GM18861 (cell line): ENCODE data around the gene C2orf76.

Source experiments
- ATAC-seq: cut with Tn5 transposase; IDR thresholded peaks from one replicate; pipeline ENCODE4 v1.9.1; 2021; ENCODE audit not compliant: unreplicated experiment

Gene C2orf76

DNA sequence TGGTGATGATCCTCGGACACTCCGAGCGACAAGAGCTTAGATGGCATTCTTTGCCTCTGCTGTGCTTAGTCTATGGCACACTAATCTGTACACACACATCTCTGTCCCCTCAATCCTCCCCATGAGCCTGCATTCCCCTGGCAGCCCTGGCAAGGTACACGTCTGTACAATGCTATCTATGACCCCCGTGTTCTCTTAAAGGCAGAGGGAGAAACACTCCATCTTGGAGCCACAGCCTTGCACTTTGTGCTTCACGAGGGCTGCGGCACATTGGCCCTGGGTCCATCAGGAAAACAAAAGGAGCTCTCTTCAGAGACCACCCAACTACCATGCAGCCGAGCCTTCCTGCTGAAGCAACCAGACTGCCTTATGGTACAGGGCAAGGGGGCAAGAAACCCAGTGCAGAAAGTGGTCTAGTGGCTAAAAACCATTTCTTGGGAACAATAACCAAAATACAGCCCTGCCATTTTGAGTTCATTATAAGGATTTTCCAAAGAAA is 100.5 kb downstream of the C2orf76 start:
- no peak for ATAC-seq

DNA sequence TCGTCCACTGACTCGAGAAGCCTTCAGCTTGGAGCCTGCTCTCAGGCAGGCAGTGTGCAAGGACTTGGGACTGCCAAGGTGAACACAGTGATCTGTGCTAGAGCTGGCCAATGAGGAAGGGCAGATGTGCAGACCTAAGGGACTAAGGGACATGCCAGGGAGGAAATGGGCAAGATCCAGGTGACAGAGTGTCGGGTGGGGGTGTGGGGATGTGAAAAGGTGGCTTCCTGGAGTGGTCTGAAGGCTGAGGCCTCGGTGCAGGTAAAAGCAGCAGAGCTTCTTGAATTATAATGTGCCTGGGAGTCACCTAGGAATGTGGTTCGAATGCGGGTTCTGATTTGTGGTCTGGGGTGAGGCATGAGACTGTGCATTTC is 101.0 kb downstream of the C2orf76 start:
- no peak for ATAC-seq

DNA sequence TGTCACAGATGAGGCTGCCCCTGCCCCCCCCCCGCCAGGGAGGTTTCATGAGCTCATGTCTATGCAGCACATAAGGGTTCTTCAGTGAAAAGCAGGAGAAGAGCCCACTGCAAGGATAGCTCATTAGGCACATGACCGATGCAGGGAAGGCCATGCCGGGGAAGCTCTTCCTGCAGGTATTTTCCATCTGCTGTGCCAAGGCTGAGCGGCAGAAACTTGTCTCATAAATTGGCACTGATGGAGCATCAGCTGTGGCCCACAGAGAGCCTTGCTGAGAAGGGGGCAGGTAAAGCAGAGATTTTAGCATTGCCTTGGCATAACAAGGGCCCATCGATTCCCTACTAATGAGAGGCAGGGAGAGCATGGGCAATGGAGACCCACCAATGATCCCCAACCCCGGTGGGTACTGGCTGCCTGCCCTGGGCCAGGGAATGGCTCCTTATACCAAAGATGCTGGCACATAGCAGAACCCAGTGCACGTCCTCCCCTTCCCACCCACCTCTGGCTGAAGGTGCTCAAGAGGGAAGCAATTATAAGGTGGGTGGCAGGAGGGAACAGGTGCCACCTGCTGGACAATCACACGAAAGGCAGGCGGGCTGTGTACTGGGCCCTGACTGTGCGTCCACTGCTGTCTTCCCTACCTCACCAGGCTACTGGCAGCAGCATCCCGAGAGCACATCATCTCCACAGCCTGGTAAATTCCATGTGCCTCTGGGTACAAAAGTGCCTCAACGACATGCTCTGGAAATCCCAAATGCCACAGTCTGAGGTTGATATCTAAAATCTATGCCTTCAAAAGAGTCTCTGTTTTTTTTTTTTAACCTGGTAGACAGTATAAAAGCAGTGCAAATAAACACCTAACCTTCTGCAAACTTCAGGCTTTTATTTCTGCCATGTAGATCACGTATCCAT is 101.6 kb downstream of the C2orf76 start:
- ATAC-seq, result peak; percentile 90

DNA sequence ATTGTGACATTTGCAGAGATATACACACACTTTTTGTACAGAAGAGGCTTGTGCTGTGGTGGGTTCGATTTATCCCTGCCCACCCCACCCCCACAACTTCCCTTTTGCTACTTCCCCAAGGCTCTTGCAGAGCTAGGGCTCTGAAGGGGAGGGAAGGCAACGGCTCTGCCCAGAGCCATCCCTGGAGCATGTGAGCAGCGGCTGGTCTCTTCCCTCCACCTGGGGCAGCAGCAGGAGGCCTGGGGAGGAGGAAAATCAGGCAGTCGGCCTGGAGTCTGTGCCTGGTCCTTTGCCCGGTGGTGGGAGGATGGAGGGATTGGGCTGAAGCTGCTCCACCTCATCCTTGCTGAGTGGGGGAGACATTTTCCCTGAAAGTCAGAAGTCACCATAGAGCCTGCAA is 103.0 kb downstream of the C2orf76 start:
- no peak for ATAC-seq

DNA sequence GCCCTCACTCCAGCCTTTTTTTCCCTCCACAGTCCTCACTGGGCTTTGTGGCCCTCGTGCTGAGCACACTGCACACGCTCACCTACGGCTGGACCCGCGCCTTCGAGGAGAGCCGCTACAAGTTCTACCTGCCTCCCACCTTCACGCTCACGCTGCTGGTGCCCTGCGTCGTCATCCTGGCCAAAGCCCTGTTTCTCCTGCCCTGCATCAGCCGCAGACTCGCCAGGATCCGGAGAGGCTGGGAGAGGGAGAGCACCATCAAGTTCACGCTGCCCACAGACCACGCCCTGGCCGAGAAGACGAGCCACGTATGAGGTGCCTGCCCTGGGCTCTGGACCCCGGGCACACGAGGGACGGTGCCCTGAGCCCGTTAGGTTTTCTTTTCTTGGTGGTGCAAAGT is 103.6 kb downstream of the C2orf76 start:
- ATAC-seq, result no peak

DNA sequence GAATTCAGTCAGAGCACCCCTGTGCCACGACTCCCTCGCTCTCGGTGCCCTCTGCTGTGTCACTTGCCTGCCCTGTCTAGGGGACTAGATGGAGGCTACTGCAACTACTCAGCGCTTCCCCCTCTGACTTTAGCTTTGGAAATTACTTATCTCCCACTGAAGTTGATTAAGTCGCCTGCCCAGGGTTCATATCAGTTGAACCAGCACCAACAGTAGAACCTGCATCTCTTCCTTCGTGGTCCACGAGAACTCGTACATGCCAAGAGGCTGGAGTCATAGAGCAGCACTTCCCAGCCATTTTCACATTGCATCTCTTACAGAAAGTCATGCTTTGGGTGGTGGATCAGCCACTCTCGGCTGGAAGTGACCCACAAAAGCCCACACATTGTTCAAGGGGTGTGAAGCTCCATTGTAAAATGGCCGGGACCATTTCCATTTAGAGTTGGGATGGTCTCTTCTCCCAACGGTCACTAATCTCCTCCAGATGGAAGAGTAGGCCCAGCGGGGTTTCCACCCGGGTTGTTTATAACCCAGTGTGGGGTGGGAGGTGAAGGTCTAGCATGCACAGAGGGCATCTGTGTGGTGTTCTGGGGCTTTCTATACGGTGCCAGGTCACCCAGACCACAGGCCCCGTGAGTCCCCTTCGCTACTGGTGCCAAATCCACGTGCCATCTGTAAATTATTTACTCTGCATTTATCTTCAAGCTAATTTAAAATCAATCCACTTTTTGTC is 105.0 kb downstream of the C2orf76 start:
- no peak for ATAC-seq

DNA sequence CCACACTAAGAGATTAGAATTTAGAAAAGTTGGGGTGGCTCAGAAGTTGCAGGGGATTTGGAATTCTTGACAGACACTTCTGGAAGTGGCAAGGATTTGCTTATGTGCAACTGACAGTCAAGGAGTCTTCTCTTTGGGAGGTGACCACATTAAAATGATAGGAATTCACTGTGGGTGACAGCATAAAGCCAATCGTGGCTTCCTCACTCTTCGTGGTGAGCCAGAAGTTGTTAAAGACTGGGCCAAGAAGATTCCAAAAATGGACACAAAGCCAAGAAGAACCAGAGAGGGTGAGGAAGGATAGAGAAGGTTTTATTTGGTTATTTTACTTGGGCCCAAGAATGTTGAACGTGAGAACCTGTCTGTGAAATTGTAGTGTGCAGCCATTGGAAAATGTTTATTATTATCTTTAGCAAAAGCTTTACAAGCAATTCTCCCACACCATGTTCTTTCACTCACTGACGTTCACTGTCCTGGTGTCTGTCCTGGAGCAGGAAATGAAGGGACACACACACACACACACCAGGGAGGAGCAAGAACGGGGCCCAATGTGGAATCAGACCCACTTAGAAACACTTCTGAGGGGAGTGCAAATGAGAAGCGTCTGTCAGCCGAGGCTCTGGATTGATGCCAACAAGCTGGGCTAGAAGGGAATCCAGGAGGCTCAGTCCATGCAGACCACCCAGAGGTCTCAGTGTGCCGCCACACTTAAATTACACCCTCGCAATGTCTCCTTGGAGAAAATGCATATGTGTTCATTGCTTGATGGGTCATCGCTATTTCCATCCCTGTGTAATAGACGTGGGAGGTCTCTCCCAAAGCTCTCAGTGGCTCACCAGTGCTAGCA is 105.8 kb downstream of the C2orf76 start:
- no peak for ATAC-seq

DNA sequence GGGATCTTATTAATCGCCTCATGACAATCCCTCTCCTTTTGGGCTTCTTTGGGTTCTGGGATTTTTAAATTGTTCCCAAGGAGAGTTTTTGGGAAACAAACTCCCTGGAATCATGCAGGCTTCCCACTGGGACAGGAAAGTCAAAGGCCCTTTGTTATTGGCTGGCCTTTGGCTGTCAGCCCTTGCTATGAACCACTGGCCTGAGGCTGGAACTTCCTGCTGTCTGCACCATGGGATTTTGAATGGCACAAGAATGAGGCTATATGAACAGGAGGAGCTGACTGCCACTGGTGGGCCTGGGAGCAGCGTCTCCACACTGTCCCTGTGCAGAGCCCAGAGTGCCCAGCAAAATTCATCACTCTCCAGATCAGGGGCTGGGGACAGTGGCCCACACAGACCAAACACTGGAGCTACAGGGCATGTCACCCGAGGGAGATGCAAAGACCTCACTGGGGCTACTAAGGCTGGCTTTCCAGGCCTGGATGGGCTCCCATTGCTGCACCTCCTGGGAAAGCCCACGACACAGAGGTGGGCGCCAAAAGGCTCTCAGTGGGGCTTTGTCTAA is 107.3 kb downstream of the C2orf76 start:
- no peak for ATAC-seq

DNA sequence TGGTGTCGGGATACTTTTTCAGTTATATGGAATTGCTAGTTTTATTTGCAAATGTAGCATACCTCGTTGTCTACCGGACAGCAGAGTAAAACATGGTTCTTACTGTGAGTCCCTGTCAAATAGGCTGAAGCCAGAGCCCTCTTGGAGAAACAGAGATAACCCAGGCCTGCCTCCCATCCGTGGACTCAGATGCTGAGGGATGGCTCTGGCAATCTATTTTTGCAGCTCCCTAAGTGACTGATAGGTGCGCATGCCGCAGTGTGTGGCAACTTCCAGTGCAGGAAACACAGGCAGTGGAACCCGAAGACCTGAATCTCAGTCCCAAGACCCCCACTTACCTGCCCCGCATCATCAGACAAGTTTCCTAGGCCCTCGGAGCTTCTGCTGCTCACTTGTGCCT is 109.4 kb downstream of the C2orf76 start:
- no peak for ATAC-seq

DNA sequence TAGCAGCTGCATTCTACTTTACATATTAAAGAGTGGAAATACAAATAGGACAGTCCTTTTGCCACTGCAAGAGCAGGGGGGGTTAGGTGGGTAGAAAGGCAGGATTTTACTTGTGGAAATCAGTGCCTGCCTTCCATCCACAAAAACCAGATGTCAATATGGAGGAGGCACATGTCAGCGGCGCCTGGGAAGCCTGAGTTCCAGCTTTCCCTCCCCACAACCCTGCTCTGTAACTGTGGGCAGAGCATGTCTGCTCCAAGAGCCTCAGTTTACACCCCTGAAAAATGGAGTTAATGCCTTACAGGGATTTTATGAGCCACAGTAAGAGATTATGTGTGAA is 110.1 kb downstream of the C2orf76 start:
- no peak for ATAC-seq

DNA sequence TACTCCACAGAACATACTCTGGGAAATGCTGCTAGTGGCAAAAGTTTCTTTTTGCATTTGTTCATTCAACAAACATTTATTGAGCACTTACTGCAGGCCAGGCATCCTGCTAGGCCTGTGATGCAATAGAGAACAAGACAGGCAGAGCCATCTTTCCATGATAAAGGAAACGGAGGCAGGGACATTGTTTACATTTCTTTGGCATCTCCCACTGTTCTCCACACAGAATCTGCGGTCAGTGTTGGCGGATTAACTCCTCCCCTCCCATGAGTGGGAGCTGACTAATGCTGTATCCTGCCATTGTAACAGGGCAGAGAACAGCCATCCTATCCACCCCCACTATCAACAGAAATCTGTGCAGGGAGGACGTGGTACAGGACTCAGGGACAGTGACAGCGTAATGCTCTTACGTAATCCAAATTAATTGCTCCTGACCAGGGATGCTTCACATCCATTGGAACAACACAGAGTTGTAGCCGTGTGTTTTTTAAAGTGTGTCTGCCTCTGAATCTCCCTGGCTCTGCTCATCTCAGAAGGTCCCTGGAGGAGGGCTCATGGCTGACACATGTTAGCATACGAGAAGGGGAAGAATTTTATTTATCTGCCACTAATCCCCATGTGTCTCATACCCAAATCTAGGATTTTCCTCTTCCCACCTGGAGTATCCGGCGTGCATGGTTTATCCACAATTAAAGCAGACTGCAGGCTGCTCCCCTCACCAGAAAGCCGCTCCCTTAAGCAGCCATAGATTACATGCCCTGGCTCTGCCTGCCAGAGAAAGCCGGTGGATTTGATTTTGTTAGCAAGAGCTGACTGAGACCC is 110.7 kb downstream of the C2orf76 start:
- no peak for ATAC-seq

DNA sequence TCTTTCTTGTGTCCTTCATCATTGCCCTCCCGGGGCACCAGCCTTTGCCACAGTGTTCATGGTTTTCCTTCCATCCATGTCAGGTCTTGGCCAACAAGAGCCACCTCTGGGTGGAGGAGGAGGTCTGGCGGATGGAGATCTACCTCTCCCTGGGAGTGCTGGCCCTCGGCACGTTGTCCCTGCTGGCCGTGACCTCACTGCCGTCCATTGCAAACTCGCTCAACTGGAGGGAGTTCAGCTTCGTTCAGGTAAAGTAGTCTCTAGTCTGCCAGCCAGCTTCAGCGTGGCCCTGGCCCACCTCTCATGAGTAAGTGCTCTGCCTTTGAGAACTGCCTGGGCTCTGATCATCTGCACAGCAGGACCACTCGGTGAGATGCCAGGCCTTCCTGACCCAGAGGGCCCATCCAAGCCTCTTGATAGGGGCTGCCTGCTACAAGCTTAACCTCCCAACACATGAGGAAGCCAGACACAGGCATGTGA is 112.0 kb downstream of the C2orf76 start:
- ATAC-seq, result no peak

DNA sequence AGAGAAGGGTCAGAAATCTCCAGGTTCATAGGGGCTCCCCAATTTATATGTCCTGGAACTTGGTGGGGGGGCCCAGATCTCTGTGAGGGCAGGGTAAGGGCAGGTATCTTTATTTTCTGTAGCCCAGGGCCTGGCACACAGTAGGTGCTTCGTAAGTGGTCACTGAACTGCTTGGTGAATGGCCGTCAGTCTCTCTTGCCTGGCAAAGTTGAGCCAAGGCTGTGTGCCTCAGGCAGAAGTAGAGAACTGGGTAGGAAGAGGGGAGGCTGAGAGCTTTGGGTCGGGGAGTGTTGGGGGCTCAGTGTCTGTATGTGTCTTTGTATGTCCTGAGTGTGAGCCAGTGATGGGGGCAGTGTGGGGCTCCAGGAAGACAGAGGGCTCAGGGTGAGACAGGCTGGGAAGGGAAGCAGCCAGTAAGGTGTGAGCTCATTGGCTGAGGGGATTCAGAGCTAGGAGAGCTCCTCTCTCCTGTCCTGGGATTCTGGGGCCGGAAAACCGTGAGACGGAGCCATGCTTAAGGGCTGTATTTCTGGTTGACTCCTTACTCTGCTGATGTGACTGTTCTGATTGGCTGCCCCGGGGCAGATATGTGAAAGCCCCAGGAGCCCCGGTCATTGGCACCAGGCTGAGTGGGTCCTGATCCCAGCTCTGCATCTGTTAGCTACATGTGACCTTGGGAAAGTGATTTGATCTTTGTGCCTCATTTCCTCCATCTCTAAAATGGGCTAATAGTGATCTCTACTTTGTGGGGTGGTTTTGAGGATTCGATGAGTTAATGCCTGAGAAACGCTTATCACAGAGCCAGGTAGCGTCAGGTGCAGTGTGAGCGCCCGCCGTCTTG is 112.7 kb downstream of the C2orf76 start:
- no peak for ATAC-seq

DNA sequence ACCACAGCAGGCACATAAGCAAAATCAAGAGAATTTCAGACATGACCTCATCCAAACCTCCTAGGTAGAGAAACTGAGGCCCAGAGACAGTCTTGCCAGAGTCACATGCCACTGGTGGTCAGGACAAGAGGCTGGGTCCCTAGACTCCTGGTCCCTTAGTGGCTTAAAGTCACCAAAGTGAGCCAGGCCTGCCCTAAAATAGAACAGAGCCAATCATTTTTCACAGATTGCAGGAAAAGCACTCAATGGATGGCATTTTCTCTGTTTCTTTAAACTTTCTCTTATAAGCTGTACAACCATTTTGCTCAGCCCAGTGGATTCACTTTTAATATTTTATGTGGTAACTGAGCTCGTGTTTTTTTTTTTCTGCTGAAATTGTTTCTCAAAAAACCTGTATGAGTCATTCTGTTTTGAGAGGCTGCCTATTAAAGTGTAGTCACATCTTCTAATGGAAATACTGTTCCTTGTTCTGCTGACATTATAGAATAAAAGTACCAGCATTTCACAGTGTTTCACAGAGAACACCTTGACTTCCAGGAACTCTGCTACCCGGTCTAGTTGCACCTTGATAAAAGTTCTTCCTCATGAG is 113.4 kb downstream of the C2orf76 start:
- ATAC-seq, result no peak
